Measurements from ENCODE around the gene VPS33A.
A peak's percentile ranks its signal among the peaks of the same experiment; 100 is the strongest.

Gene VPS33A

DNA sequence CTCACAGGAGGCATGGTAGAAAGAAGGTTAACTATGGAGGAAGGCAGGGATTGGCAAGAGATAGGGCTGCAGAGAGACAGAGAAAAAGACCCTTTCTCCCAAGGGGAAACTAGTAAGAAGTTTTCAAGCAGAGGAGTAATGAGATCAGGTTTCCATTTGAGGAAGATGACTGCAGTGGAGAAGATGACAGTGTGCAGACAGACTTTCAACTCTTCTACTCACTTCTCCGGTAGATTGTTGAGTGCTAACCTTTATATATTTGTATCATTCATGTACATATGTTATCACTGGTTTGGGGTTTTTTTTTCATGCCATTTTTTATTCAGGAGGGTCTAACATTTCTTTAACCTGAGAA, 68.7 kb downstream of the VPS33A start:
- WGBS (ENCODE audit: extremely low coverage, insufficient coverage, low lambda C conversion rate), result no CpG with 5 or more reads among the region's 1 CpG
- H3K27ac ChIP-seq (ENCODE audit: low read depth, low read length), result no peak overlapping the region
- no peak overlapping the region for H3K4me3 ChIP-seq (ENCODE audit: low read length)
- no peak for DNase-seq
- no peak overlapping the region for H2BK5ac ChIP-seq (ENCODE audit: low read length)
- H3K4ac ChIP-seq (ENCODE audit: low read depth, low read length), result no peak overlapping the region
- no peak overlapping the region for H4K5ac ChIP-seq (ENCODE audit: low read length)
- H3K18ac ChIP-seq (ENCODE audit: low read length), result no peak overlapping the region
- no peak overlapping the region for H2BK15ac ChIP-seq (replicated peaks; ENCODE audit: low read depth)
- H3K56ac ChIP-seq (ENCODE audit: low read length), result no peak overlapping the region
- no peak overlapping the region for H2AK5ac ChIP-seq (ENCODE audit: low read length)
- no peak overlapping the region for H3K4me2 ChIP-seq (ENCODE audit: low read length)
- no peaks in the 10 kb centered on the region for H3K27me3 ChIP-seq (ENCODE audit: insufficient read depth, low read length, poor library complexity)
- H4K8ac ChIP-seq (ENCODE audit: low read depth, low read length), result no peak overlapping the region
- H3K4me1 ChIP-seq (ENCODE audit: control insufficient read depth, low read depth, low read length), result no peaks in the 10 kb centered on the region
- H3K79me2 ChIP-seq (ENCODE audit: control insufficient read depth, insufficient read depth, low read length), result no peaks in the 10 kb centered on the region
- no peak overlapping the region for H3K23ac ChIP-seq (ENCODE audit: low read length)
- no peaks in the 10 kb centered on the region for H3K79me1 ChIP-seq (ENCODE audit: low read length)
- H2BK120ac ChIP-seq (ENCODE audit: low read depth, low read length), result no peak overlapping the region
- no peak overlapping the region for H3K9ac ChIP-seq (ENCODE audit: low read length)
- H3K36me3 ChIP-seq (ENCODE audit: control insufficient read depth, insufficient read depth, low read length), result no peaks in the 10 kb centered on the region

DNA sequence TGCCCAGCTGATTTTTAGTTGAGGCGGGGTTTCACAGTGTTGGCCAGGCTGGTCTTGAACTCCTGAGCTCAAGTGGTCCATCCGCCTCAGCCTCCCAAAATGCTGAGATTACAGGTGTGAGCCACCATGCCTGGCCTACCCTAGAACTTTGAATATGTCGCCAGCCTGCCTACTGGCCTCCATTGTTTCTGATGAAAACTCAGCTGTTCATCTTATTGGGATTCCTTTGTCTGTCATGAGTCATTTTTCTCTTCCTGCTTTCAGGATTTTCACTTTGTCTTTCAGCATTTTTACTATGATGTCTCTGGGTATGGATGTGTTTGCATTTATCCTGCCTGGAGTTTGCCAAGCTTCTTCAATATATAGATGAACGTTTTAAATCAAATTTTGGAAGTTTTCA, 70.9 kb downstream of the VPS33A start:
- H2BK5ac ChIP-seq (ENCODE audit: low read length), result no peak overlapping the region
- H3K4me2 ChIP-seq (ENCODE audit: low read length), result no peak overlapping the region
- H3K9ac ChIP-seq (ENCODE audit: low read length), result no peak overlapping the region
- H3K4ac ChIP-seq (ENCODE audit: low read depth, low read length), result no peak overlapping the region
- H3K27me3 ChIP-seq (ENCODE audit: insufficient read depth, low read length, poor library complexity), result no peaks in the 10 kb centered on the region
- no peak overlapping the region for H2BK15ac ChIP-seq (replicated peaks; ENCODE audit: low read depth)
- no peaks in the 10 kb centered on the region for H3K79me2 ChIP-seq (ENCODE audit: control insufficient read depth, insufficient read depth, low read length)
- H3K27ac ChIP-seq (ENCODE audit: low read depth, low read length), result no peak overlapping the region
- H3K4me1 ChIP-seq (ENCODE audit: control insufficient read depth, low read depth, low read length), result no peaks in the 10 kb centered on the region
- H2BK120ac ChIP-seq (ENCODE audit: low read depth, low read length), result no peak overlapping the region
- H3K56ac ChIP-seq (ENCODE audit: low read length), result no peak overlapping the region
- no peak overlapping the region for H2AK5ac ChIP-seq (ENCODE audit: low read length)
- no peaks in the 10 kb centered on the region for H3K79me1 ChIP-seq (ENCODE audit: low read length)
- H3K4me3 ChIP-seq (ENCODE audit: low read length), result no peak overlapping the region
- no peak for DNase-seq
- no peak overlapping the region for H4K8ac ChIP-seq (ENCODE audit: low read depth, low read length)
- WGBS (ENCODE audit: extremely low coverage, insufficient coverage, low lambda C conversion rate), result no CpG with 5 or more reads among the region's 4 CpGs
- H3K36me3 ChIP-seq (ENCODE audit: control insufficient read depth, insufficient read depth, low read length), result no peaks in the 10 kb centered on the region
- no peak overlapping the region for H4K5ac ChIP-seq (ENCODE audit: low read length)
- no peak overlapping the region for H3K23ac ChIP-seq (ENCODE audit: low read length)
- H3K18ac ChIP-seq (ENCODE audit: low read length), result no peak overlapping the region

DNA sequence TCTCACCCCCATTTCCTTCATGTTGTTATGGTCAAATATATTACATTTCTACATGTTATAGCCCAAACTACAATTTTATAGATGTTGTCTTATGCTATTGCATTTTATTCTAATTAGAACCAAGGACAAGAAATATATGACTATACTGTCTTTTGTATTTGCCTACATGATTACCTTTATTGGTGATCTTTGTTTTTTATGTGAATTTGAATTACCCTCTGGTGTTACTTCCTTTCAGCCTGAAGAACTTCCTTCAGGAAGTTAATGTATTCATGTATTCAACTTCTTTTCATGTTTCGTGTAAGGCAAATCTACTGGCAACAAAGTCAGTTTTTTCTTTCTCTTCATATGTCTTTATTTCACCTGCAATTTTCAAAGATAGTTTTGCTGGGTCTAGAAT, 71.5 kb downstream of the VPS33A start:
- H3K4me3 ChIP-seq (ENCODE audit: low read length), result no peak overlapping the region
- H3K36me3 ChIP-seq (ENCODE audit: control insufficient read depth, insufficient read depth, low read length), result no peaks in the 10 kb centered on the region
- H3K9ac ChIP-seq (ENCODE audit: low read length), result no peak overlapping the region
- H2AK5ac ChIP-seq (ENCODE audit: low read length), result no peak overlapping the region
- H3K4ac ChIP-seq (ENCODE audit: low read depth, low read length), result no peak overlapping the region
- H2BK120ac ChIP-seq (ENCODE audit: low read depth, low read length), result no peak overlapping the region
- H4K5ac ChIP-seq (ENCODE audit: low read length), result no peak overlapping the region
- H4K8ac ChIP-seq (ENCODE audit: low read depth, low read length), result no peak overlapping the region
- no peaks in the 10 kb centered on the region for H3K27me3 ChIP-seq (ENCODE audit: insufficient read depth, low read length, poor library complexity)
- DNase-seq, result no peak
- no peak overlapping the region for H3K27ac ChIP-seq (ENCODE audit: low read depth, low read length)
- H3K4me2 ChIP-seq (ENCODE audit: low read length), result no peak overlapping the region
- H3K18ac ChIP-seq (ENCODE audit: low read length), result no peak overlapping the region
- H2BK5ac ChIP-seq (ENCODE audit: low read length), result no peak overlapping the region
- no peak overlapping the region for H3K23ac ChIP-seq (ENCODE audit: low read length)
- WGBS (ENCODE audit: extremely low coverage, insufficient coverage, low lambda C conversion rate), result no CpG with 5 or more reads among the region's 1 CpG
- H3K79me2 ChIP-seq (ENCODE audit: control insufficient read depth, insufficient read depth, low read length), result no peaks in the 10 kb centered on the region
- H3K56ac ChIP-seq (ENCODE audit: low read length), result no peak overlapping the region
- H3K4me1 ChIP-seq (ENCODE audit: control insufficient read depth, low read depth, low read length), result no peaks in the 10 kb centered on the region
- no peaks in the 10 kb centered on the region for H3K79me1 ChIP-seq (ENCODE audit: low read length)
- no peak overlapping the region for H2BK15ac ChIP-seq (replicated peaks; ENCODE audit: low read depth)

DNA sequence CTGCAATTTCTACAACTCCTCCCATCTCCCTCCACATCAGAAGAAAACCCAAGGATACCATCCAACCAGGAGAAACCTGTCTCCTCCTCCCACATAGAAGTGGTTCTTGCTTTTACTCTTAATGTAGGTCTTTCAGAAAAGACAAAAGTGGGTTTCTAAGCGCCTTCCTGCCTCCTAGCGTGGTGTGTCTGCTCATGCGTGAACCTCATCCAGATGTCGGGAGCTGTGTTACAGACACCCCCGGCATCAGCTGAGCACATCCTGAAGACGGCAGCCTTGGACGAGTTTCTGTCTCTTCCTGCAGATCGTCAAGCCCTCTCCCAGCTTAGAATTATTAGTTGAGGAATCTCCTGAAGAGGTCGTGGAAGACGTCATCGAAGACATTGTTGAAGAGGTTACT, 73.9 kb downstream of the VPS33A start:
- Histone ChIP-seq H3K79me2 (ENCODE audit: control insufficient read depth, insufficient read depth, low read length) (no peaks in the 10 kb centered on the region), H3K9ac (ENCODE audit: low read length) (no peak overlapping the region), H2BK15ac (replicated peaks; ENCODE audit: low read depth) (no peak overlapping the region), H3K27ac (ENCODE audit: low read depth, low read length) (no peak overlapping the region), H2BK5ac (ENCODE audit: low read length) (no peak overlapping the region), H3K27me3 (ENCODE audit: insufficient read depth, low read length, poor library complexity) (no peaks in the 10 kb centered on the region), H3K79me1 (ENCODE audit: low read length) (no peaks in the 10 kb centered on the region), H4K8ac (ENCODE audit: low read depth, low read length) (no peak overlapping the region), H3K4me3 (ENCODE audit: low read length) (no peak overlapping the region), H3K23ac (ENCODE audit: low read length) (no peak overlapping the region), H2BK120ac (ENCODE audit: low read depth, low read length) (no peak overlapping the region), H3K56ac (ENCODE audit: low read length) (no peak overlapping the region), H3K4me1 (ENCODE audit: control insufficient read depth, low read depth, low read length) (no peaks in the 10 kb centered on the region), H3K36me3 (ENCODE audit: control insufficient read depth, insufficient read depth, low read length) (no peaks in the 10 kb centered on the region), H3K4me2 (ENCODE audit: low read length) (no peak overlapping the region), H2AK5ac (ENCODE audit: low read length) (no peak overlapping the region), H3K4ac (ENCODE audit: low read depth, low read length) (no peak overlapping the region), H3K18ac (ENCODE audit: low read length) (no peak overlapping the region), H4K5ac (ENCODE audit: low read length) (no peak overlapping the region)
- no CpG with 5 or more reads among the region's 11 CpGs for WGBS (ENCODE audit: extremely low coverage, insufficient coverage, low lambda C conversion rate)
- DNase-seq, result no peak

DNA sequence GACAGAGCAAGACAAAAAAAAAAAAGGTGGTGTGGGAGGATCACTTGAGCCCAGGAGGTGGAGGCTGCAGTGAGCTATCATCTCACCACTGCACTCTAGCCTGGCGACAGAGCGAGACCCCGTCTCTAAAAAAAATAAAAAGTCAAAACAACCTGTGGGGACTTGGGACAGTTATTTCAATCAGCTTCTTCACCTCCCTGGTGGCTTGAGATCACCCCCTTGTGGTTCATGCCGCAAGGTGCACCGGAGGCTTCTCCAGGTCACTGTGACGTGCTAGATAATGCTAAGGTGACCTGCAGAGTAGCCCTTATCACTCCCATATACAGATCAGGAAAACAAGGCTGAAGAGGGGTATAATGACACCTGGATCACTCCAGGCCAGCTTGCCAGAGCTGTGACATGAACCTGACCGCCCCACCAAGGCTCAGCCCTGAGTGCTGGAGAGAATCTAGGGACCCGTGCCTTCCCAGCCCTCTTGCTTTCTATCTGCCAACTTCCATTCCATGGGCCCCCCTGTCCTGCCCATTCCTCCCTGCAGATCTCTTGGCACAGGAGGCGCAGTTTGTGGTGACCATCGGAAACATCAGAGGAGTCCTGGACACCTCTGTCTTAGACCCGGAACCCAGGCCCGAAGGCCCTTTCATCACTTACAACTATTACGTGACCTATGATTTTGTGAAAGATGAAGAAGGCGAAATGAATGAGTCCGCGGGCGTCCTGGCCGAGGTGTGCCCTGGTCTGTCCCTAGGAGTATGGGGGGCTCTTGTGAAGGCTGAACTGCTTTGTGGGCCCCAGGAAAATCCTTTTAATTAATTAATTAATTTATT, 75.2 kb downstream of the VPS33A start:
- H3K18ac ChIP-seq (ENCODE audit: low read length), result no peak overlapping the region
- no peaks in the 10 kb centered on the region for H3K27me3 ChIP-seq (ENCODE audit: insufficient read depth, low read length, poor library complexity)
- no peak overlapping the region for H4K5ac ChIP-seq (ENCODE audit: low read length)
- H3K36me3 ChIP-seq (ENCODE audit: control insufficient read depth, insufficient read depth, low read length), result no peaks in the 10 kb centered on the region
- H2AK5ac ChIP-seq (ENCODE audit: low read length), result no peak overlapping the region
- H2BK15ac ChIP-seq (replicated peaks; ENCODE audit: low read depth), result no peak overlapping the region
- H2BK120ac ChIP-seq (ENCODE audit: low read depth, low read length), result no peak overlapping the region
- H3K4me1 ChIP-seq (ENCODE audit: control insufficient read depth, low read depth, low read length), result no peaks in the 10 kb centered on the region
- no peak overlapping the region for H2BK5ac ChIP-seq (ENCODE audit: low read length)
- H3K27ac ChIP-seq (ENCODE audit: low read depth, low read length), result no peak overlapping the region
- no CpG with 5 or more reads among the region's 18 CpGs for WGBS (ENCODE audit: extremely low coverage, insufficient coverage, low lambda C conversion rate)
- no peaks in the 10 kb centered on the region for H3K79me1 ChIP-seq (ENCODE audit: low read length)
- no peak overlapping the region for H3K4me3 ChIP-seq (ENCODE audit: low read length)
- DNase-seq, result peak; percentile 88
- no peak overlapping the region for H3K56ac ChIP-seq (ENCODE audit: low read length)
- no peak overlapping the region for H3K23ac ChIP-seq (ENCODE audit: low read length)
- no peak overlapping the region for H3K4me2 ChIP-seq (ENCODE audit: low read length)
- H3K9ac ChIP-seq (ENCODE audit: low read length), result no peak overlapping the region
- no peak overlapping the region for H3K4ac ChIP-seq (ENCODE audit: low read depth, low read length)
- H4K8ac ChIP-seq (ENCODE audit: low read depth, low read length), result no peak overlapping the region
- H3K79me2 ChIP-seq (ENCODE audit: control insufficient read depth, insufficient read depth, low read length), result no peaks in the 10 kb centered on the region

Measured in mesendoderm (in vitro differentiated cells).